Esophagus muscularis mucosa (tissue), 4 donors: ENCODE results near the gene ARMC12. TPM values are rescaled to one million over a fixed set of nuclear protein-coding genes. Genes with fewer than 3 reads are reported as not detected.

Experiments
- DNase-seq: peaks from one replicate; pipeline ENCODE4 v3.0.0-alpha.2; 2017; ENCODE audit errors: extremely low spot score
- H3K27ac ChIP-seq, 4 donors: fragments of 200-600 bp; sonication (generic); replicated peaks in 1 of 4; 1 replicate in 3 of 4; 2 replicates in 1 of 4; pipeline ENCODE4 v1.5.1; 2016 to 2019; ENCODE audit warnings: mild to moderate bottlenecking in 1 of 4
- H3K27me3 ChIP-seq, 4 donors: fragments of 200-600 bp; sonication (generic); one replicate each; pipeline versions ENCODE4 v1.5.1 to v1.6.0; 2016 to 2019
- H3K36me3 ChIP-seq, 4 donors: fragments of 200-600 bp; sonication (generic); one replicate each; pipeline ENCODE4 v1.5.1; 2016 to 2019
- H3K4me1 ChIP-seq, 4 donors: fragments of 200-600 bp; sonication (generic); one replicate each; pipeline ENCODE4 v1.5.1; 2016 to 2019
- H3K4me3 ChIP-seq, 4 donors: fragments of 200-600 bp; sonication (generic); 1 replicate in 2 of 4; 2 replicates in 2 of 4; pipeline ENCODE4 v1.5.1; 2016 to 2019; ENCODE audit warnings: mild to moderate bottlenecking in 4 of 4, moderate library complexity in 1 of 4
- H3K9me3 ChIP-seq, 4 donors: fragments of 200-600 bp; sonication (generic); 1 replicate in 3 of 4; 2 replicates in 1 of 4; pipeline ENCODE4 v1.5.1; 2016 to 2019
- CTCF ChIP-seq, 3 experiments: fragments of 200-600 bp in 2 of 3; fragments of 450-650 bp in 1 of 3; sonication (generic) in 2 of 3; IDR thresholded peaks; one replicate each; pipeline ENCODE4 v1.5.1; 2017 to 2019; ENCODE audit warnings: antibody characterized with exemption in 3 of 3, mild to moderate bottlenecking in 2 of 3, moderate library complexity in 1 of 3
- EP300 ChIP-seq: sonication (generic); formaldehyde crosslinking; IDR thresholded peaks from one replicate; pipeline ENCODE4 v1.6.1; 2017; ENCODE audit warnings: antibody characterized with exemption
- POLR2A ChIP-seq: fragments of 450-650 bp; IDR thresholded peaks from one replicate; pipeline ENCODE4 v1.6.1; 2017; ENCODE audit warnings: antibody characterized with exemption, moderate library complexity, mild to moderate bottlenecking, low read depth
- POLR2AphosphoS5 ChIP-seq, 2 donors: sonication (generic); formaldehyde crosslinking; IDR thresholded peaks; one replicate each; pipeline ENCODE4 v1.6.1; 2017; ENCODE audit warnings: antibody characterized with exemption in 2 of 2
- WGBS: methylation state at CpG from one replicate; pipeline ENCODE4 v1.1.5; 2018; 5-methylcytosine and 5-hydroxymethylcytosine counted together
- intact Hi-C: fragments of 100-400 bp; cut with DNase I; formaldehyde crosslinking; loops from one replicate; pipeline ENCODE4 v1.15.1; 2023
- total RNA-seq, 4 donors: library from RNA; depleted of rRNA; stranded (reverse); fragments of >200 nt; gene quantifications; one replicate each; pipeline versions ENCODE4 v1.1.0 to v1.2.1, GENCODE V29; 2016

ARMC12 gene
- total RNA-seq, 4 donors from 2014 or later = 0.50 to 1.0 (median 0.83) TPM; not detected in 1

- peak overlapping the region; percentile 57 to 67 (median 60) for H3K4me3 ChIP-seq
- H3K4me1 ChIP-seq = peaks cover 85 to 98% (median 91%) of the 10 kb centered on the region in 4 donors
Observed at GRCh38 chr6:35728683-35729678, 7.9 kb upstream of the ARMC12 start.

GRCh38 chr6:35729722-35730121 is 7.1 kb upstream of the ARMC12 start:
- intact Hi-C loops = loop anchor here (5.0 kb wide), 1 partner anchor 127 kb away; no protein-coding TSS in a partner anchor
- WGBS = 50% methylated on average over 2 of the region's 2 CpGs
- no peak for DNase-seq

More at GRCh38 chr6:35728683-35729678, 7.9 kb upstream of the ARMC12 start:
- WGBS = 67% methylated on average over 8 of the region's 12 CpGs
- TF ChIP-seq CTCF (IDR thresholded peaks at IDR 0.05) = no peak
- peak; percentile 73 for TF ChIP-seq EP300
- TF ChIP-seq POLR2A = peak; percentile 13
- peak in 1 of 2 donors; percentile 59 for TF ChIP-seq POLR2AphosphoS5 (IDR thresholded peaks at IDR 0.05)
- no peaks in the 10 kb centered on the region for H3K36me3 ChIP-seq
- H3K9me3 ChIP-seq = no peaks in the 10 kb centered on the region
- H3K27me3 ChIP-seq = no peaks in the 10 kb centered on the region
- DNase-seq = no peak
- intact Hi-C loops = loop anchor here (5.0 kb wide), 1 partner anchor 127 kb away; no protein-coding TSS in a partner anchor
- H3K27ac ChIP-seq = peak overlapping the region; percentile 96 to 100 (median 98)

GRCh38 chr6:35730745-35731413 is 6.0 kb upstream of the ARMC12 start:
- WGBS = 9% methylated on average over 12 of the region's 15 CpGs
- no peaks in the 10 kb centered on the region for H3K9me3 ChIP-seq
- no peak for DNase-seq
- intact Hi-C loops = no loop called here
- peaks cover 69 to 98% (median 89%) of the 10 kb centered on the region in 4 donors for H3K4me1 ChIP-seq
- peak overlapping the region; percentile 96 to 100 (median 98) for H3K27ac ChIP-seq
- no peaks in the 10 kb centered on the region for H3K36me3 ChIP-seq
- TF ChIP-seq POLR2AphosphoS5 (IDR thresholded peaks at IDR 0.05) (no peak), EP300 (peak; percentile 29)
- peak overlapping the region; percentile 62 to 70 (median 64) for H3K4me3 ChIP-seq
- no peaks in the 10 kb centered on the region for H3K27me3 ChIP-seq

More at GRCh38 chr6:35729722-35730121, 7.1 kb upstream of the ARMC12 start:
- Histone ChIP-seq H3K27me3 (no peaks in the 10 kb centered on the region), H3K4me1 (peaks cover 79 to 98% (median 90%) of the 10 kb centered on the region in 4 donors), H3K9me3 (no peaks in the 10 kb centered on the region), H3K27ac (peak overlapping the region; percentile 96 to 100 (median 98)), H3K4me3 (no peak overlapping the region), H3K36me3 (no peaks in the 10 kb centered on the region)
- TF ChIP-seq POLR2A = no peak
- peak in 1 of 2 donors; percentile 14 for TF ChIP-seq POLR2AphosphoS5 (IDR thresholded peaks at IDR 0.05)

GRCh38 chr6:35731414-35731735 is 5.5 kb upstream of the ARMC12 start:
- peaks cover 67 to 98% (median 89%) of the 10 kb centered on the region in 4 donors for H3K4me1 ChIP-seq
- H3K27ac ChIP-seq = peak overlapping the region; percentile 96 to 100 (median 98)
- peak overlapping the region; percentile 62 to 70 (median 64) for H3K4me3 ChIP-seq
- 0% methylated on average over 5 of the region's 23 CpGs for WGBS
- intact Hi-C loops = no loop called here
- no peaks in the 10 kb centered on the region for H3K36me3 ChIP-seq
- no peaks in the 10 kb centered on the region for H3K27me3 ChIP-seq
- TF ChIP-seq CTCF (IDR thresholded peaks at IDR 0.05) (no peak), EP300 (no peak), POLR2A (peak; percentile 88), POLR2AphosphoS5 (IDR thresholded peaks at IDR 0.05) (peak in 1 of 2 donors; percentile 96)
- no peaks in the 10 kb centered on the region for H3K9me3 ChIP-seq
- peak; percentile 99 for DNase-seq

- WGBS = under 1% methylated on average over 34 of the region's 61 CpGs
- intact Hi-C loops = no loop called here
- peaks cover 62 to 98% (median 89%) of the 10 kb centered on the region in 4 donors for H3K4me1 ChIP-seq
- peak overlapping the region; percentile 62 to 70 (median 64) for H3K4me3 ChIP-seq
- no peaks in the 10 kb centered on the region for H3K36me3 ChIP-seq
- no peaks in the 10 kb centered on the region for H3K9me3 ChIP-seq
- peak; percentile 99 for DNase-seq
- peak in 1 of 2 donors; percentile 92 for TF ChIP-seq POLR2AphosphoS5 (IDR thresholded peaks at IDR 0.05)
- TF ChIP-seq CTCF (IDR thresholded peaks at IDR 0.05) = no peak
- TF ChIP-seq POLR2A = peak; percentile 32
- TF ChIP-seq EP300 = peak; percentile 98
- H3K27ac ChIP-seq = peak overlapping the region; percentile 96 to 100 (median 98)
- H3K27me3 ChIP-seq = no peaks in the 10 kb centered on the region
Observed at GRCh38 chr6:35731736-35732532, 4.9 kb upstream of the ARMC12 start.
